Activated CD4-positive, alpha-beta T cell treated with anti-CD3 and anti-CD28 coated beads for 36 hours (primary cell): ENCODE results near the gene HSD17B7. TPM values are rescaled to one million over a fixed set of nuclear protein-coding genes. Genes with fewer than 3 reads are reported as not detected.
"Not testable (repeated sequence)": the region's sequence is repeated elsewhere in the genome, so short reads cannot be mapped to it uniquely, and the experiment has no call there.

Experiments used
- ATAC-seq: fragments of 200-7000 bp; cut with Tn5 transposase; one replicate; pipeline ENCODE4 v1.10.0; 2021; ENCODE audit warnings: mild to moderate bottlenecking, moderate library complexity
- CTCF ChIA-PET: fragments of 350-600 bp; sonication (Branson Sonifier 250); formaldehyde crosslinking; loops from one replicate; lab custom pipeline; 2021; ENCODE audit warnings: antibody characterized with exemption; lab: Charles Lee
- POLR2A ChIA-PET: fragments of 350-600 bp; sonication (Branson Sonifier 250); formaldehyde crosslinking; loops from one replicate; lab custom pipeline; 2021; ENCODE audit warnings: antibody characterized with exemption, inconsistent platforms; lab: Charles Lee
- DNase-seq: peaks from one replicate; pipeline ENCODE4 v3.0.0-alpha.2; 2020
- H3K27ac Mint-ChIP-seq: one replicate; pipeline ENCODE4 v1.8.0; 2021; ENCODE audit warnings: mixed read lengths
- H3K27me3 Mint-ChIP-seq: one replicate; pipeline ENCODE4 v1.8.0; 2021; ENCODE audit warnings: mixed read lengths
- H3K36me3 Mint-ChIP-seq: one replicate; pipeline ENCODE4 v1.8.0; 2021; ENCODE audit warnings: low read depth, mixed read lengths
- H3K4me1 Mint-ChIP-seq: one replicate; pipeline ENCODE4 v1.8.0; 2021; ENCODE audit warnings: mixed read lengths
- H3K4me3 Mint-ChIP-seq: one replicate; pipeline ENCODE4 v1.8.0; 2021; ENCODE audit warnings: mild to moderate bottlenecking, moderate library complexity, mixed read lengths
- H3K9me3 Mint-ChIP-seq: one replicate; pipeline ENCODE4 v1.8.0; 2021; ENCODE audit warnings: low read depth, mixed read lengths
- intact Hi-C, 2 experiments: fragments of 100-400 bp; cut with DNase I in 1 of 2; cut with micrococcal nuclease in 1 of 2; formaldehyde crosslinking; loops; one replicate each; pipeline versions ENCODE4 v1.14.2 to v1.15.1; 2022 to 2024; cut with DNase I, micrococcal nuclease
- total RNA-seq, 2 experiments: library from RNA; stranded (reverse); gene quantifications; one replicate each; pipeline ENCODE4 v1.2.3, GENCODE V29; 2021

Gene HSD17B7
- total RNA-seq, 2 experiments from 2014 or later: 25.7 to 29.5 TPM

DNA sequence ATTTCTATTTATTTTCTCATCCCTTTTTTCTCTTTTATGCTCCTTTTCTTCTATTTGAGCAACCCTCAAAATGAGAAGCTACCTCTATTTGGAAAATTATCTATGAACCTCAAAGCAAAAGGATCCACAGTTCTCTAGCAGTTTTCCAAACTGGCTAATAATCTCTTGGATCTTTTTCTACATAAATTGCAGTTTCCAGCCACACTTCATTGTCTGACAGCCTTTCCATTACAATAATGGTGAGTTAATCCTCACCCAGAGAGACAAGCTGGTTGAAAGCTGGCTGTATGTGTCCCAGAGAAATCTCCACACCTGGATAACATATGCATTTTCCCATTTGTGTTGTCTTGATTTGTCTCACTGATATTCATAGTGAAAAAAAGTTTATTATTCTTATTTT is 16.5 kb upstream of the HSD17B7 start:
- H3K9me3 Mint-ChIP-seq: no peaks in the 10 kb centered on the region
- H3K4me3 Mint-ChIP-seq: no peak overlapping the region
- DNase-seq (no peak), ATAC-seq (no peak)
- intact Hi-C loops: no loop called here
- no peak overlapping the region for H3K27ac Mint-ChIP-seq
- no peaks in the 10 kb centered on the region for H3K36me3 Mint-ChIP-seq
- CTCF ChIA-PET: no interaction called here
- H3K27me3 Mint-ChIP-seq: peaks cover 8% of the 10 kb centered on the region
- POLR2A ChIA-PET: no interaction called here
- H3K4me1 Mint-ChIP-seq: no peaks in the 10 kb centered on the region

DNA sequence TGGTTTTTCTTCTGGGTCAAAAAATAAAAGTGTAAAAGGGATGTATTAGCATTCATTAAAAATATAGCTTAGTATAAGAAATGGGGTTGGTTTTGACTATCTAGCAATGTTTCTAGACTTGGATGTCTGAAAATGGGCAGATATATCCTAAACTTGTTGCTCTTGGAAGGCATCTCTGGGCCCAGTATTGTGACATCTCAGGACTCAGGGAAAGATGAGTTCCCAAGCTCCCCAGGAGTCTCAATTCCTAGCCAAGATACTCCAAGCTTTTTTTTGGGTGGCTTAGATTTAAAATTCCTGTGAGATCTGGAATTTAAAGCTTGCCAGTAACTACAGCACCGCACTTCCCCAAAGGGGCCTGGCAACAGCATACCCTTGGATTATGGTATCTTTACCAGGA is 11.5 kb upstream of the HSD17B7 start:
- DNase-seq (no peak), ATAC-seq (no peak)
- Mint-ChIP-seq H3K36me3 (peaks cover 3% of the 10 kb centered on the region), H3K27me3 (peaks cover 17% of the 10 kb centered on the region), H3K4me1 (no peaks in the 10 kb centered on the region), H3K9me3 (no peaks in the 10 kb centered on the region), H3K4me3 (no peak overlapping the region), H3K27ac (no peak overlapping the region)
- intact Hi-C loops: no loop called here
- ChIA-PET CTCF (no interaction called here), POLR2A (no interaction called here)

DNA sequence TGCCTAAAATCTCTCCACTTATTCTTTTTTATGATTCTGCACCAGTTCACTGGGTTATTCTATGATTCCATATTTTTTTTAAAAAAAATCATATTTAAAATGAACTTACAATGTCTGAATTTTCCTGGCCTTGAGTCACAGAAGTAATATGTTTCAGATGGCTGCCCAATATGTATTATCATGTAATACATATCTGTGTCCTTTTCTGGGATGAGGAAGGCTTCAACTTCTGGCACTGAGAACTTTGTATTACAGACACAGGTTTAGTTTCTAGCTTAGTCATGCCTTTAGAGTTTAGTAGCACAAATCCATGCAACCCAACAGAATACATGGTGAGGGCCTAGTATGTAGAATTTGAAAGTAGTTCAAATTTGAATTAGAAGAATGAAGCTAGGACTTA is 7.8 kb upstream of the HSD17B7 start:
- CTCF ChIA-PET: no interaction called here
- H3K27ac Mint-ChIP-seq: no peak overlapping the region
- ATAC-seq: no peak
- DNase-seq: no peak
- intact Hi-C loops: loop anchor here in 1 of 2 experiments (10.0 kb wide), 1 partner anchor 288 kb away; the partner anchor contains the start of gene UHMK1
- no peak overlapping the region for H3K4me3 Mint-ChIP-seq
- peaks cover 3% of the 10 kb centered on the region for H3K36me3 Mint-ChIP-seq
- no peaks in the 10 kb centered on the region for H3K9me3 Mint-ChIP-seq
- H3K27me3 Mint-ChIP-seq: peaks cover 15% of the 10 kb centered on the region
- POLR2A ChIA-PET: no interaction called here
- H3K4me1 Mint-ChIP-seq: no peaks in the 10 kb centered on the region

DNA sequence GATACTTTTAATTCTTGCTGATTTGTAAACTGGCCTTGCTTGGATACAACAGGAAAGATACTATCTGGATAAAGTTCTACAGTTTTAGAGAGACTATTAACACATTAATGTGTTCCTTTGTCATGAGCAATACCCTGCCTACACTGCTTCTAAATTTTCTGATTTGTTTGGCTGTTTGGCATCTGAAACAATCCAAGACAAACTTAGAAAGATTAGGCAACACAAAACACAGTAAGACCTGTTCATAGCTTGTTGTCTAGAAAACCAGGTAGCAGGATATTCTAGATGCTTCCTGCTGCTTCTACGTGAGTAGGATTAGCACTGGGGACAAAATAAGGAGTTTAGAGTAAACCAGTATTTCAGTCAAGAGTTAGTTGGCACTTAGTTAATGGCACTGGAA is 5.6 kb upstream of the HSD17B7 start:
- CTCF ChIA-PET, DNase-seq, H3K27me3 Mint-ChIP-seq, ATAC-seq, H3K9me3 Mint-ChIP-seq, H3K27ac Mint-ChIP-seq, H3K36me3 Mint-ChIP-seq, H3K4me1 Mint-ChIP-seq, H3K4me3 Mint-ChIP-seq, POLR2A ChIA-PET: not testable (repeated sequence)
- intact Hi-C loops: loop anchor here in 1 of 2 experiments (10.0 kb wide), 1 partner anchor 290 kb away; the partner anchor contains the start of gene UHMK1

DNA sequence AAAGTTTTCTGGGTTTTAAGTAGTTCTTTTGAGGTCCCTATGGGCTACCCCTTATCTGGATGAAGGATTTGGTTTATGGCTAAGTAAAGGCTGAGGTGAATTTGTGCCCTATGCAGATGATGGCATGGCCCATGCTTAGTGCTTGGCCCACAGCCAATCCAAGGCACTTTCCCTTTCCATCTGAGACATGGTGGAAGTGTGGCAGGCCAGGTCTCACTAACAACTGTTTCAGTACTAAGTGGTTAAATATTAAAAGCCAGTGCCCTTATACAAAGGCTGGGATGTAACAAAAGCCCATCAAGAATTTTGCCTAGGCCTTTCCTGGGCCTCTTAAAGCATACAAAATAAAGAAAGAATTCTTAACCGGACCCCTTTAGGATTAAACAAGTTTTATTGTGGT is 1.7 kb upstream of the HSD17B7 start:
- Mint-ChIP-seq H3K27ac (peak overlapping the region; percentile 31), H3K36me3 (peaks cover 12% of the 10 kb centered on the region)
- H3K4me3 Mint-ChIP-seq, POLR2A ChIA-PET, ATAC-seq, H3K9me3 Mint-ChIP-seq, CTCF ChIA-PET, H3K4me1 Mint-ChIP-seq, H3K27me3 Mint-ChIP-seq: not testable (repeated sequence)
- DNase-seq: peak; percentile 19
- intact Hi-C loops: loop anchor here in 1 of 2 experiments (10.0 kb wide), 1 partner anchor 294 kb away; the partner anchor contains the start of gene UHMK1

DNA sequence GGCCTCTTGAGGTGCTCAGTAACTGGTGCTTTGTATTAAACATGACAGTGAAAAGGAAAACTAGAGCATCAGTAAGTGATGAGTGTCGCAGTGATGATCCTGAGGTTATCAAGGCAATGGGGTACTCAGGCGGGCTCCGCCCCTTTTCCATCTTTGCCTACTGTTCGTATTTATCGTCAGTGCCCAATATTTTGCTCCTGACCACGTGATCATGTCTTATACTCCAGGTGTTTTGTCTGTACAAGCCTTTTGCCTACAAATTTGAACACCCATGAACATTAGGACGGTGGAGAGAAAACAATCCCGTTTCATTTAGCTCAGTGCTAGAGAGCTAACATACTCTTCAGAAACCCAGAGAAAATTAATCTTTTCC is 469 bp downstream of the HSD17B7 start:
- CTCF ChIA-PET, H3K9me3 Mint-ChIP-seq, H3K27me3 Mint-ChIP-seq, DNase-seq: not testable (repeated sequence)
- Mint-ChIP-seq H3K36me3 (peaks cover 14% of the 10 kb centered on the region), H3K27ac (peak overlapping the region; percentile 92), H3K4me3 (peak overlapping the region; percentile 86), H3K4me1 (peaks cover 15% of the 10 kb centered on the region)
- intact Hi-C loops: loop anchor here (1.0 to 5.0 kb wide), 3 partner anchors 230 to 530 kb away; partner anchors contain the start of genes NUF2 (in 1 of the 2), UAP1 (in 1 of the 2) and UHMK1 (in 1 of the 2)
- POLR2A ChIA-PET: interaction anchor here (0.6 kb wide), 1 partner anchor 115 kb away, joined by 4 read pairs; no protein-coding TSS in a partner anchor
- ATAC-seq: peak; percentile 37

DNA sequence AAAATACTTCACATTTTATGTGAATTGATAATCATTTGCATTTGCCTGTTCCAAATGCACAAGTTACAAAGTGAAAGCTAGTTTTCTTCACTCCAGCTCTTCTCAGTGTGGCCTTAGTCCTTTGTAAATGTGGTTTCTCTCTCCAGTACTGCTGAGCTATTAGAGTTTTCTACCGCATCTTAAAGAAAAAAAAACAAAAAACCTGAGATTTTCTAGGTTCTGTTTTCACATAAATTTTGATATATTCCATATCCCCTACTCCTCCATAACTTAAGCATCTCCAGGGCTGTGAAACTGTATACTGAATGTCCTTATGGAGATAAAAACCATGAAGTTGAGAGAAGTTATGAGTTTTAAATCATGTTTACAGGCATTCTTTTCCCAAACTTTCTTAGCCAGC is 3.8 kb downstream of the HSD17B7 start:
- Mint-ChIP-seq H3K36me3 (peaks cover 31% of the 10 kb centered on the region), H3K4me1 (peaks cover 22% of the 10 kb centered on the region)
- H3K27me3 Mint-ChIP-seq, CTCF ChIA-PET, ATAC-seq, H3K27ac Mint-ChIP-seq, DNase-seq, H3K9me3 Mint-ChIP-seq, H3K4me3 Mint-ChIP-seq, POLR2A ChIA-PET: not testable (repeated sequence)
- intact Hi-C loops: loop anchor here in 1 of 2 experiments (5.0 kb wide), 1 partner anchor 297 kb away; the partner anchor contains the start of gene UHMK1

DNA sequence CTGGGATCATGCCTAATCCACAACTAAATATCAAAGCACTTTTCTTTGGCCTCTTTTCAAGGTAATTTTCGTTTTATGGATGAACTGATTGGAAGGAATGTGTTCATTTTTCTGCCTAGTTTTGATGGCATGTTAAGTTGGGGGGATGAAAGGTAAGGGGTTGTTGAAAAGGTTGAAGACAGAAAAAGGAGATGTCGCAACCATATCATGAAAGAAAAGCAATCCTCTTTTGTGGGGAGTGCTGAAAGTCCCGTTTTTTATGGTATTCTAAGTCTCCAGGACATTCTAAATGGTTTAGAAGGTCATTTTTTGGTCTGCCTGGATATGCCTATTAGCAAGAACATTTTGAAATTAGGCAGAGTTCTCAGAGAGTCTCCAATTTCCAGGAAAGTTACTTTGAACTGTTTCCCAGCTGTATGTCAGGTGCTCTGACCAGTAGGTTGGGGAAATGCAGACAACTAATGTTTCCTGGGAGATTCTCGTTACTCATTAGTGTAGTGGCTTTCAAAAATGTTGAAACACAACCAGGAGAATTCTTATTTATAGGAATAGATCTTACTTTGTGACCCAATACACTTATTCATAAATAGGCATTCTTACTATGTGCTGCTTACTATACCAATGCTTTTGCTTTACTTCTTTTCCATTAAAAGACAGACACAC is 6.2 kb downstream of the HSD17B7 start:
- peak overlapping the region; percentile 65 for H3K27ac Mint-ChIP-seq
- ATAC-seq, H3K27me3 Mint-ChIP-seq, intact Hi-C loops, H3K4me3 Mint-ChIP-seq, CTCF ChIA-PET, POLR2A ChIA-PET, H3K9me3 Mint-ChIP-seq, DNase-seq: not testable (repeated sequence)
- peaks cover 19% of the 10 kb centered on the region for H3K4me1 Mint-ChIP-seq
- peaks cover 47% of the 10 kb centered on the region for H3K36me3 Mint-ChIP-seq

DNA sequence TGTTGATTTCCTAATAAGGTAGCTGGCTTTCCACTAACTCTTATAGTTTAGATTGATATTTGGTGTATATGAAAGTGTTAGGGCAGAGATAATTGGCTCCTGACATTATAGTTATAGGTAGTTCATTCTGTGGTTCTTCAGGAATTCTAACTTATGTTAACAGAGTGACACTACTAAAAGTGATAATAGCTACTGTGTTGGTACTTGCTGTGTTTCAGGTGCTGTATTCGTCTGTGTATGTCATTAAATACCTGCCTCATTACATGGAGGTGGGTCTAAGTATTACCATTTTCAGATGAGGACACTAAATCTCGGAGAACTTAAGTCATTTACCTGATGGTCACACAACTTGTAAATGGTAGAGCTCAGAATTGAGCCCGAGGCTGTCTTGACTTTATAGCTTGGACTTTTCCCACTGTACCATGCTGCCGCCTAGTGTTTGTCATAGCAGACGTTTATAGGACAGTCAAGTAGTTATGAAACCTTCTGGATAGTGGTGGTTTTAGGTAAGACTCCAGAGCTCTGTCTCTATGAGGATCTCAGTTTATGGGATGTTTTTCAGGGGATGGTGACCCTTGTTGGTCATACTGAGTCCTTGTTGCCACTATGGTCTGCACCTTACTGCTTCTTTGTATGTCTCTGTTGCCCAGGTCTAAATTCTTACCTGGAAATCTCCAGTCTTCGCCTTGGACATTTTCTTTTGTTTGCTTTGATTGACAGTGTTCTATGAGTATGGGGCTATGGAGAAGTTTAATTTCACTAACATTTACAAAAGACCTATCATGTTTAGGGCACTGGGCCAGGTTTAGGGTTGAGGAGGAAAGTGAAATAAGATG is 9.7 kb downstream of the HSD17B7 start:
- H3K27me3 Mint-ChIP-seq, H3K4me3 Mint-ChIP-seq, intact Hi-C loops, ATAC-seq, CTCF ChIA-PET, H3K27ac Mint-ChIP-seq, H3K9me3 Mint-ChIP-seq: not testable (repeated sequence)
- POLR2A ChIA-PET: interaction anchor here (0.6 kb wide), 1 partner anchor 186 kb away, joined by 3 read pairs; no protein-coding TSS in a partner anchor
- peaks cover 10% of the 10 kb centered on the region for H3K4me1 Mint-ChIP-seq
- peaks cover 48% of the 10 kb centered on the region for H3K36me3 Mint-ChIP-seq
- DNase-seq: peak; percentile 28

DNA sequence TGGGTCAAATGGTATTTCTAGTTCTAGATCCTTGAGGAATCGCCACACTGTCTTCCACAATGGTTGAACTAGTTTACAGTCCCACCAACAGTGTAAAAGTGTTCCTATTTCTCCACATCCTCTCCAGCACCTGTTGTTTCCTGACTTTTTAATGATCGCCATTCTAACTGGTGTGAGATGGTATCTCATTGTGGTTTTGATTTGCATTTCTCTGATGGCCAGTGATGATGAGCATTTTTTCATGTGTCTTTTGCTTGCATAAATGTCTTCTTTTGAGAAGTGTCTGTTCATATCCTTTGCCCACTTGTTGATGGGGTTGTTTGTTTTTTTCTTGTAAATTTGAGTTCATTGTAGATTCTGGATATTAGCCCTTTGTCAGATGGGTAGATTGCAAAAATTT is 17.0 kb downstream of the HSD17B7 start:
- POLR2A ChIA-PET, H3K4me3 Mint-ChIP-seq, H3K9me3 Mint-ChIP-seq, H3K4me1 Mint-ChIP-seq, CTCF ChIA-PET, H3K27me3 Mint-ChIP-seq, H3K27ac Mint-ChIP-seq, intact Hi-C loops, ATAC-seq, DNase-seq: not testable (repeated sequence)
- peaks cover 54% of the 10 kb centered on the region for H3K36me3 Mint-ChIP-seq

DNA sequence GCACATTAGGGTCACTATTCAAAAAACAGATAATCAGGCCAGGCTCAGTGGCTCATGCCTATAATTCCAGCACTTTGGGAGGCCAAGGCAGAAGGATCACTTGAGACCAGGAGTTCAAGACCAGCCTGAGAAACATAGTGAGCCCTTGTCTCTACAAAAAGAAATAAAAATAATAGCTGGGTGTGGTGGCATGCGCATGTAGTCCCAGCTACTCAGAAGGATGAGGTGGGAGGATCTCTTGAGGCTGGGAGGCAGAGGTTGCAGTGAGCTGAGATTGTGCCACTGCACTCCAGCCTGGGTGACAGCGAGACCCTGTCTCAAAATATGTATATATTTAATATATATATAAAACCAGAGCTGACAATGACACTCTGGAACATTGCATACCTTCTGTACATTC is 21.9 kb downstream of the HSD17B7 start:
- H3K4me3 Mint-ChIP-seq, H3K27ac Mint-ChIP-seq, H3K27me3 Mint-ChIP-seq, POLR2A ChIA-PET, ATAC-seq, CTCF ChIA-PET, DNase-seq, H3K9me3 Mint-ChIP-seq, H3K4me1 Mint-ChIP-seq, intact Hi-C loops: not testable (repeated sequence)
- peaks cover 25% of the 10 kb centered on the region for H3K36me3 Mint-ChIP-seq
